Activated B cell treated with CpG ODN at 0.5 μM for 24 hours (primary cell): ENCODE results near the gene IKZF2. TPM values are rescaled to one million over a fixed set of nuclear protein-coding genes. Genes with fewer than 3 reads are reported as not detected.

Experiments
- ATAC-seq: fragments of 200-7000 bp; cut with Tn5 transposase; one replicate; pipeline ENCODE4 v1.10.0; 2021; ENCODE audit warnings: low read depth, mild to moderate bottlenecking, moderate library complexity
- CTCF ChIA-PET: fragments of 350-600 bp; sonication (Branson Sonifier 250); formaldehyde crosslinking; loops from one replicate; lab custom pipeline; 2021; ENCODE audit warnings: antibody characterized with exemption; lab: Charles Lee
- POLR2A ChIA-PET: fragments of 350-600 bp; sonication (Branson Sonifier 250); formaldehyde crosslinking; loops from one replicate; lab custom pipeline; 2021; ENCODE audit warnings: antibody characterized with exemption; lab: Charles Lee
- DNase-seq: peaks from one replicate; pipeline ENCODE4 v3.0.0; 2022
- H3K27ac Mint-ChIP-seq: one replicate; pipeline ENCODE4 v1.8.0; 2020; ENCODE audit warnings: mixed read lengths
- H3K27me3 Mint-ChIP-seq: one replicate; pipeline ENCODE4 v1.8.0; 2021; ENCODE audit warnings: mixed read lengths
- H3K36me3 Mint-ChIP-seq: one replicate; pipeline ENCODE4 v1.8.0; 2021; ENCODE audit warnings: low read depth, mixed read lengths
- H3K4me1 Mint-ChIP-seq: one replicate; pipeline ENCODE4 v1.8.0; 2021; ENCODE audit warnings: mixed read lengths
- H3K4me3 Mint-ChIP-seq: one replicate; pipeline ENCODE4 v1.8.0; 2020; ENCODE audit warnings: mild to moderate bottlenecking, mixed read lengths
- H3K9me3 Mint-ChIP-seq: one replicate; pipeline ENCODE4 v1.8.0; 2020; ENCODE audit warnings: mixed read lengths
- CTCF ChIP-seq: fragments of 200-600 bp; IDR thresholded peaks from one replicate; pipeline ENCODE4 v1.8.0; 2022; ENCODE audit warnings: antibody characterized with exemption, mild to moderate bottlenecking
- intact Hi-C: fragments of 100-400 bp; cut with micrococcal nuclease; formaldehyde crosslinking; loops from one replicate; pipeline ENCODE4 v1.15.1; 2024
- total RNA-seq: library from RNA; stranded (reverse); gene quantifications from 2 replicates; pipeline ENCODE4 v1.2.3, GENCODE V29; 2022

Gene IKZF2
- total RNA-seq, 1 donor from 2014 or later, result 60.2 TPM

- DNase-seq, result no peak
- intact Hi-C loops, result no loop called here
- POLR2A ChIA-PET, result no interaction called here
- Mint-ChIP-seq H3K36me3 (no peaks in the 10 kb centered on the region), H3K4me3 (no peak overlapping the region), H3K27ac (no peak overlapping the region), H3K27me3 (no peaks in the 10 kb centered on the region), H3K9me3 (peaks cover 3% of the 10 kb centered on the region), H3K4me1 (peaks cover 7% of the 10 kb centered on the region)
- CTCF ChIA-PET, result no interaction called here
- ATAC-seq, result no peak
- no peak for TF ChIP-seq CTCF
Observed at GRCh38 chr2:212958757-212959295, 192.6 kb downstream of the IKZF2 start.

- intact Hi-C loops, result no loop called here
- peaks cover 7% of the 10 kb centered on the region for H3K4me1 Mint-ChIP-seq
- ATAC-seq, result no peak
Observed at GRCh38 chr2:212958133-212958532, 193.3 kb downstream of the IKZF2 start.

GRCh38 chr2:212957624-212958023 is 193.8 kb downstream of the IKZF2 start:
- peaks cover 7% of the 10 kb centered on the region for H3K4me1 Mint-ChIP-seq
- POLR2A ChIA-PET, result interaction anchor here (0.5 kb wide), 1 partner anchor 270 kb away, joined by 5 read pairs; no protein-coding TSS in a partner anchor
- ATAC-seq (no peak), DNase-seq (no peak)
- H3K9me3 Mint-ChIP-seq, result peaks cover 3% of the 10 kb centered on the region
- intact Hi-C loops, result no loop called here
- H3K36me3 Mint-ChIP-seq, result no peaks in the 10 kb centered on the region
- no peak for TF ChIP-seq CTCF
- no peak overlapping the region for H3K4me3 Mint-ChIP-seq
- CTCF ChIA-PET, result no interaction called here
- no peaks in the 10 kb centered on the region for H3K27me3 Mint-ChIP-seq
- H3K27ac Mint-ChIP-seq, result no peak overlapping the region

More at GRCh38 chr2:212958133-212958532, 193.3 kb downstream of the IKZF2 start:
- CTCF ChIA-PET, result no interaction called here
- Mint-ChIP-seq H3K9me3 (peaks cover 3% of the 10 kb centered on the region), H3K27ac (no peak overlapping the region), H3K36me3 (no peaks in the 10 kb centered on the region), H3K4me3 (no peak overlapping the region), H3K27me3 (no peaks in the 10 kb centered on the region)
- POLR2A ChIA-PET, result no interaction called here
- DNase-seq, result no peak
- no peak for TF ChIP-seq CTCF

- CTCF ChIA-PET, result no interaction called here
- intact Hi-C loops, result no loop called here
- POLR2A ChIA-PET, result interaction anchor here (0.5 kb wide), 1 partner anchor 271 kb away, joined by 5 read pairs; no protein-coding TSS in a partner anchor
- TF ChIP-seq CTCF, result no peak
- Mint-ChIP-seq H3K4me1 (peaks cover 7% of the 10 kb centered on the region), H3K9me3 (peaks cover 3% of the 10 kb centered on the region), H3K36me3 (no peaks in the 10 kb centered on the region), H3K4me3 (no peak overlapping the region), H3K27me3 (no peaks in the 10 kb centered on the region), H3K27ac (no peak overlapping the region)
- no peak for ATAC-seq
- DNase-seq, result no peak
Observed at GRCh38 chr2:212956665-212957607, 194.5 kb downstream of the IKZF2 start.
